ENCODE data around the gene BAMBI. TPM values are rescaled to one million over a fixed set of nuclear protein-coding genes. Genes with fewer than 3 reads are reported as not detected.

The BAMBI gene
- total and polyA plus RNA-seq, 10 donors = 3.9 to 38.0 (median 15.7) TPM

DNA sequence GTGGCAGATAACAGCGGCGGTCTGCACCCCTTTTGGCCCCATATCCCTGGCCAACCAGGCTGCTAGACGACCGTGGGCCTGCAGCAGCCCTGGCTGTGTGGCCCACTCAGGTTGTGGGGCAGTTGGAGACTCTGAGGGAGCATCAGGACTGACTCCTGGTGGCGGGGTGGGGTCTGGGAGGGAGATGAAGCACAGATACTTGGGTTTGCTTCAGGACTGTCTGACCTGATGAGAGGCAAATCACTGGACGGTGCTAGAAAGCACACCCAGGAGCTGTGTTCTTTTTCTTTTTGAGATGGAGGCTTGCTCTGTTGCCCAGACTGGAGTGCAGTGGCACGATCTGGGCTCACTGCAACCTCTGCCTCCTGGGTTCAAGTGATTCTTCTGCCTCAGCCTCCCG is 28.2 kb downstream of the BAMBI start:
- no peak overlapping the region for H3K27ac ChIP-seq
- 58 to 72% (median 64%) methylated on average over 8 of the region's 8 CpGs for WGBS, 5 donors
- intact Hi-C loops (cut with DNase I; ENCODE audit: low total_unique reads) = no loop called here
- no peak for DNase-seq
- no peak overlapping the region for H3K4me3 ChIP-seq
- H3K36me3 ChIP-seq = no peaks in the 10 kb centered on the region
- no peaks in the 10 kb centered on the region for H3K9me3 ChIP-seq
- TF ChIP-seq, protein P1, sequence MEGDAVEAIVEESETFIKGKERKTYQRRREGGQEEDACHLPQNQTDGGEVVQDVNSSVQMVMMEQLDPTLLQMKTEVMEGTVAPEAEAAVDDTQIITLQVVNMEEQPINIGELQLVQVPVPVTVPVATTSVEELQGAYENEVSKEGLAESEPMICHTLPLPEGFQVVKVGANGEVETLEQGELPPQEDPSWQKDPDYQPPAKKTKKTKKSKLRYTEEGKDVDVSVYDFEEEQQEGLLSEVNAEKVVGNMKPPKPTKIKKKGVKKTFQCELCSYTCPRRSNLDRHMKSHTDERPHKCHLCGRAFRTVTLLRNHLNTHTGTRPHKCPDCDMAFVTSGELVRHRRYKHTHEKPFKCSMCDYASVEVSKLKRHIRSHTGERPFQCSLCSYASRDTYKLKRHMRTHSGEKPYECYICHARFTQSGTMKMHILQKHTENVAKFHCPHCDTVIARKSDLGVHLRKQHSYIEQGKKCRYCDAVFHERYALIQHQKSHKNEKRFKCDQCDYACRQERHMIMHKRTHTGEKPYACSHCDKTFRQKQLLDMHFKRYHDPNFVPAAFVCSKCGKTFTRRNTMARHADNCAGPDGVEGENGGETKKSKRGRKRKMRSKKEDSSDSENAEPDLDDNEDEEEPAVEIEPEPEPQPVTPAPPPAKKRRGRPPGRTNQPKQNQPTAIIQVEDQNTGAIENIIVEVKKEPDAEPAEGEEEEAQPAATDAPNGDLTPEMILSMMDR (IDR thresholded peaks at IDR 0.05 in 8 of 11, conservative IDR thresholded peaks at IDR 0.05 in 3 of 11) = no peak
- TF ChIP-seq POLR2AphosphoS5 (IDR thresholded peaks at IDR 0.05) (no peak), POLR2A (IDR thresholded peaks at IDR 0.05) (no peak)
- no peaks in the 10 kb centered on the region for H3K4me1 ChIP-seq
- no peaks in the 10 kb centered on the region for H3K27me3 ChIP-seq (replicated peaks in 1 of 7)

DNA sequence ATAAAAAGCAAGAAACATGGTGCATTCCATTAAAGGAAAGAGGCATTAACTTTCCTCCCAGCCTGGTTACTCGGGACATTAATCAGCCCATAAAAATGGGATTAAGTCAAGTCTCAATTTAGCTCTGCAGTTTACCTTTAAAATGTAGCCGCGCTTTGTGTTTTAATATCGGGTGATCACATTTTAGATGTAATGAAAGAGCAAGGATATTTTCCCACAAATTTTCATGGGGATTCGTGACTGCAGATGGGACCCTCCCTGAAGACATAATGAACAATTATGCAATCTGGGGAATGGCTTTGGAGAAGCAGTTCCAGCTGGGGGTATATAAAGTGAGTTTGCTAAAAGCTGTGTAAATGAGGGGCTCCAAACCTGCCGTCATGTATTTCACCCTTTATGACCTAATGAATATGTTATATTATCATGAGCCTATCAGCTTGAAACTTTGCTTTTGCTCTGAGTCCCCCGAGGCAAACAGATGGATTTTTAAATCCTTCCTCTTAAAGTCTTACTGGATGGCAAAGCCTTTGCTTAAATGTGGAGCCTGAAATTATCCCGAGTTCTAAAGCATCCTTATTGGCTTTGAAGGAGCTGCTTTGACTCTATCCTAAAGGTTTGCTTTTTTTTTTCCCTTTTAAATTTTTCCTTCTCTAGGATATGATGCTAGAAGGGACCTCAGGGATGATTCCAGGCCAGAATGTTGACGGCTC is 31.8 kb downstream of the BAMBI start:
- TF ChIP-seq, protein P1 (IDR thresholded peaks at IDR 0.05 in 8 of 11, conservative IDR thresholded peaks at IDR 0.05 in 3 of 11) = no peak
- TF ChIP-seq POLR2A (IDR thresholded peaks at IDR 0.05) (no peak), POLR2AphosphoS5 (IDR thresholded peaks at IDR 0.05) (no peak)
- WGBS, 5 donors = 79 to 91% (median 89%) methylated on average over 9 of the region's 9 CpGs

DNA sequence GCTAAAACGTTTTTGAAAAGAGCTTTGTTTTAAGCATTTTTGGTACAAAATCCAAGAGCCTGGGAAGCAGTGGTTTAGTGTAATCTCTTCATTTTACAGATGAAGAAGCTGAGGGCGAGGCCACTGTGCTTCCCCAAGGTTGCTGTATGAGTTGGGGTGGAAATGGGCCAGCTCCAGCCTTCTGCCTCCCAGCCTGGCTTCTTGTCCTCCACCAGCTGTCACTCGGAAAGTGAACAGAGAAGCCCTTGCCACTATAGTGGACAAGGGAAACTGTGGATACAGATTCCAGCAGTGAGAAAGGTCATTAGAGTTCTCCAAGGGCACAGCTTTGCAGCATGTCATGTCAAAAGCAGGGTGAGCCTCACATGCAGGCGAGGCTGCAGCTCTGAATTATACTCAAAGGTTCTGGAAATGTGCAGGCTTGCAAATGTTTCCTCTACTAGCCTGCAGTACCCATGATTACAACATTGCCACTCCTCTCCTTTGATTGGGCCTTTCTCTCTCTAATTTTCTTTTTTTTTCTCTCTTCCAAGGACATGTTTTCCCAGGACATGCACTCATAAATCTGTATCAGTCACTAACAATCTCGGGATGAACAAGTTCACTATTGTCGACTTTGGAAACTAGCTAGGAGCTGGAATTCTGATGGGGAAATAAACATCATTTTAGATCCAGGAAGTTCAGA is 33.0 kb downstream of the BAMBI start:
- Histone ChIP-seq H3K27ac (peak overlapping the region in 2 of 8 donors; percentile 2 to 13), H3K27me3 (replicated peaks in 1 of 7) (no peaks in the 10 kb centered on the region), H3K4me1 (no peaks in the 10 kb centered on the region), H3K9me3 (no peaks in the 10 kb centered on the region), H3K4me3 (no peak overlapping the region), H3K36me3 (no peaks in the 10 kb centered on the region)
- intact Hi-C loops (cut with DNase I; ENCODE audit: low total_unique reads) = no loop called here
- no peak for DNase-seq
- 50 to 71% (median 60%) methylated on average over 6 of the region's 6 CpGs for WGBS, 5 donors
- TF ChIP-seq POLR2A (IDR thresholded peaks at IDR 0.05) (no peak), POLR2AphosphoS5 (IDR thresholded peaks at IDR 0.05) (no peak)
- TF ChIP-seq, protein P1 (IDR thresholded peaks at IDR 0.05 in 8 of 11, conservative IDR thresholded peaks at IDR 0.05 in 3 of 11) = no peak

More for the DNA sequence above, 31.8 kb downstream of the BAMBI start:
- Histone ChIP-seq H3K9me3 (no peaks in the 10 kb centered on the region), H3K4me3 (no peak overlapping the region), H3K27ac (no peak overlapping the region), H3K27me3 (replicated peaks in 1 of 7) (no peaks in the 10 kb centered on the region), H3K4me1 (no peaks in the 10 kb centered on the region), H3K36me3 (no peaks in the 10 kb centered on the region)
- no peak for DNase-seq
- intact Hi-C loops (cut with DNase I; ENCODE audit: low total_unique reads) = no loop called here

DNA sequence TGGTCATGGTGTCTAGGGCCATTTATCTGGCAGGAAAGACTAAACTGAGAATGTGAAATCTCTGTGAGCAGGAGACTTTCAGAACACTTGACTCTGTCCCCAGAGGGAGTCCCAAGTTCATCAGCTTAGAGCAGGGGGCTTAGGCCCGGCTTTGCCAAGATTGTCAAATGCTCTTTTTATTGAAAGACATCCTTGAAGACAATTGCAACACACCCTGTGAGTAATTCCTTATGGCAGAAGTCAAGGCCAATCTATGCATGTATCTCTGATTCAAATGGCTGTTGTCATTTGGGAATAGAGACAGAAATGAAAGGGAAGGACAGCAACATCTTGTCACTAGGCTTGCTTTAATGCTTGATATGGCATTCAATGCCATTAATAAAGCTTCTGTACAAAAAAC is 33.7 kb downstream of the BAMBI start:
- no peaks in the 10 kb centered on the region for H3K9me3 ChIP-seq
- no peak for DNase-seq
- H3K4me1 ChIP-seq = no peaks in the 10 kb centered on the region
- intact Hi-C loops (cut with DNase I; ENCODE audit: low total_unique reads) = no loop called here
- peak overlapping the region in 1 of 8 donors; percentile 19 for H3K27ac ChIP-seq
- WGBS, 5 donors = 76 to 90% (median 85%) methylated on average over 1 of the region's 1 CpG
- H3K4me3 ChIP-seq = no peak overlapping the region
- H3K36me3 ChIP-seq = no peaks in the 10 kb centered on the region
- TF ChIP-seq POLR2AphosphoS5 (IDR thresholded peaks at IDR 0.05) = no peak
- no peak for TF ChIP-seq POLR2A (IDR thresholded peaks at IDR 0.05)
- TF ChIP-seq, protein P1 (IDR thresholded peaks at IDR 0.05 in 8 of 11, conservative IDR thresholded peaks at IDR 0.05 in 3 of 11) = no peak
- no peaks in the 10 kb centered on the region for H3K27me3 ChIP-seq (replicated peaks in 1 of 7)

All from spleen (tissue), 11 donors.